ENCODE measurements around the gene GPR18. TPM values are rescaled to one million over a fixed set of nuclear protein-coding genes. Genes with fewer than 3 reads are reported as not detected.

The GPR18 gene
- total RNA-seq, result 10 to 100 TPM; 16.2 to 16.6 TPM

- ChIA-PET POLR2A (interaction anchor here (1.0 to 4.3 kb wide), 10 partner anchors 9 to 93 kb away, joined by 3 to 84 read pairs (median 6); partner anchors contain the start of gene UBAC2), CTCF (interaction anchor here (0.7 to 7.9 kb wide), 17 partner anchors 10 to 389 kb away, joined by 3 to 131 read pairs (median 3); partner anchors contain the start of gene UBAC2)
- no peaks in the 10 kb centered on the region for H3K9me3 Mint-ChIP-seq (ENCODE audit: insufficient read depth)
- peaks cover 65% of the 10 kb centered on the region for H3K4me1 Mint-ChIP-seq (ENCODE audit: low read depth)
- no peaks in the 10 kb centered on the region for H3K27me3 Mint-ChIP-seq (ENCODE audit: low read depth)
- H3K4me3 Mint-ChIP-seq, result peak within 1 kb of the TSS; percentile 83
- DNase-seq, result peak; percentile 65
- peak within 1 kb of the TSS; percentile 94 for H3K27ac Mint-ChIP-seq
- ATAC-seq, result peak; percentile 76
- H3K36me3 Mint-ChIP-seq (ENCODE audit: low read depth), result peaks cover 47% of the 10 kb centered on the region
These were observed at the start of gene GPR18 for GRCh38 chr13:99258210-99258860. GPR18 (minus strand) TSS chr13:99258379; CDS start chr13:99255872, 2,507 bp downstream.

GRCh38 chr13:99307648-99308339 lies 49.6 kb upstream of the GPR18 start:
- POLR2A ChIA-PET, result interaction anchor here (0.9 to 1.1 kb wide), 3 partner anchors 46 to 74 kb away, joined by 4 to 5 read pairs (median 4); no protein-coding TSS in a partner anchor
- Mint-ChIP-seq H3K27me3 (ENCODE audit: low read depth) (no peaks in the 10 kb centered on the region), H3K36me3 (ENCODE audit: low read depth) (peaks cover 48% of the 10 kb centered on the region), H3K4me1 (ENCODE audit: low read depth) (peaks cover 76% of the 10 kb centered on the region), H3K27ac (peak overlapping the region; percentile 89), H3K9me3 (ENCODE audit: insufficient read depth) (no peaks in the 10 kb centered on the region), H3K4me3 (peak overlapping the region; percentile 73)
- ATAC-seq (peak; percentile 67), DNase-seq (peak; percentile 64)
- CTCF ChIA-PET, result interaction anchor here (0.9 to 4.0 kb wide), 11 partner anchors 10 to 128 kb away, joined by 3 to 24 read pairs (median 4); partner anchors contain the start of gene UBAC2

GRCh38 chr13:99307247-99307646 lies 49.1 kb upstream of the GPR18 start, which contains the start of gene GPR183:
GPR183 (minus strand) TSS chr13:99307399; CDS start chr13:99296145, 11,254 bp downstream.
- DNase-seq, result no peak
- peak; percentile 76 for ATAC-seq
- peak within 1 kb of the TSS; percentile 89 for H3K27ac Mint-ChIP-seq
- peak within 1 kb of the TSS; percentile 73 for H3K4me3 Mint-ChIP-seq
- POLR2A ChIA-PET, result interaction anchor here (1.0 to 2.0 kb wide), 3 partner anchors 47 to 107 kb away, joined by 4 to 6 read pairs (median 5); partner anchors contain the start of gene UBAC2
- H3K36me3 Mint-ChIP-seq (ENCODE audit: low read depth), result peaks cover 45% of the 10 kb centered on the region
- peaks cover 76% of the 10 kb centered on the region for H3K4me1 Mint-ChIP-seq (ENCODE audit: low read depth)
- CTCF ChIA-PET, result interaction anchor here (0.7 to 4.0 kb wide), 11 partner anchors 9 to 129 kb away, joined by 3 to 24 read pairs (median 5); partner anchors contain the start of gene UBAC2
- no peaks in the 10 kb centered on the region for H3K9me3 Mint-ChIP-seq (ENCODE audit: insufficient read depth)
- H3K27me3 Mint-ChIP-seq (ENCODE audit: low read depth), result no peaks in the 10 kb centered on the region

- no peaks in the 10 kb centered on the region for H3K27me3 Mint-ChIP-seq (ENCODE audit: low read depth)
- peaks cover 71% of the 10 kb centered on the region for H3K4me1 Mint-ChIP-seq (ENCODE audit: low read depth)
- POLR2A ChIA-PET, result interaction anchor here (1.0 to 2.0 kb wide), 4 partner anchors 9 to 105 kb away, joined by 4 to 6 read pairs (median 6); partner anchors contain the start of gene UBAC2
- DNase-seq (no peak), ATAC-seq (no peak)
- H3K9me3 Mint-ChIP-seq (ENCODE audit: insufficient read depth), result no peaks in the 10 kb centered on the region
- CTCF ChIA-PET, result interaction anchor here (1.0 to 3.8 kb wide), 7 partner anchors 8 to 136 kb away, joined by 3 to 22 read pairs (median 3); no protein-coding TSS in a partner anchor
- H3K36me3 Mint-ChIP-seq (ENCODE audit: low read depth), result peaks cover 48% of the 10 kb centered on the region
- peak overlapping the region; percentile 53 for H3K4me3 Mint-ChIP-seq
- H3K27ac Mint-ChIP-seq, result no peak overlapping the region
These were observed 47.4 kb upstream of the GPR18 start for GRCh38 chr13:99305566-99305965.

- Mint-ChIP-seq H3K4me3 (peak overlapping the region; percentile 56), H3K27me3 (ENCODE audit: low read depth) (no peaks in the 10 kb centered on the region), H3K36me3 (ENCODE audit: low read depth) (peaks cover 47% of the 10 kb centered on the region), H3K9me3 (ENCODE audit: insufficient read depth) (no peaks in the 10 kb centered on the region), H3K4me1 (ENCODE audit: low read depth) (peaks cover 73% of the 10 kb centered on the region), H3K27ac (no peak overlapping the region)
- ChIA-PET POLR2A (interaction anchor here (1.5 to 2.0 kb wide), 3 partner anchors 19 to 105 kb away, joined by 6 read pairs; partner anchors contain the start of gene UBAC2), CTCF (interaction anchor here (1.0 to 3.8 kb wide), 5 partner anchors 10 to 137 kb away, joined by 3 to 22 read pairs (median 3); no protein-coding TSS in a partner anchor)
- no peak for ATAC-seq
- no peak for DNase-seq
These were observed 47.0 kb upstream of the GPR18 start for GRCh38 chr13:99305158-99305557.

- H3K36me3 Mint-ChIP-seq (ENCODE audit: low read depth), result peaks cover 44% of the 10 kb centered on the region
- peak overlapping the region; percentile 69 for H3K27ac Mint-ChIP-seq
- no peak for DNase-seq
- no peaks in the 10 kb centered on the region for H3K9me3 Mint-ChIP-seq (ENCODE audit: insufficient read depth)
- peak overlapping the region; percentile 31 for H3K4me3 Mint-ChIP-seq
- POLR2A ChIA-PET, result interaction anchor here (0.8 to 1.9 kb wide), 3 partner anchors 37 to 77 kb away, joined by 3 to 6 read pairs (median 4); no protein-coding TSS in a partner anchor
- ATAC-seq, result no peak
- CTCF ChIA-PET, result interaction anchor here (1.0 to 2.6 kb wide), 5 partner anchors 11 to 36 kb away, joined by 3 to 13 read pairs (median 6); no protein-coding TSS in a partner anchor
- peaks cover 77% of the 10 kb centered on the region for H3K4me1 Mint-ChIP-seq (ENCODE audit: low read depth)
- no peaks in the 10 kb centered on the region for H3K27me3 Mint-ChIP-seq (ENCODE audit: low read depth)
These were observed 46.4 kb upstream of the GPR18 start for GRCh38 chr13:99304541-99304940.

GRCh38 chr13:99303863-99304521 lies 45.8 kb upstream of the GPR18 start:
- ChIA-PET CTCF (interaction anchor here (1.0 to 2.6 kb wide), 5 partner anchors 10 to 37 kb away, joined by 3 to 13 read pairs (median 6); no protein-coding TSS in a partner anchor), POLR2A (interaction anchor here (0.8 to 1.9 kb wide), 4 partner anchors 37 to 118 kb away, joined by 3 to 6 read pairs (median 4); no protein-coding TSS in a partner anchor)
- peak overlapping the region; percentile 69 for H3K27ac Mint-ChIP-seq
- peak; percentile 12 for ATAC-seq
- H3K4me1 Mint-ChIP-seq (ENCODE audit: low read depth), result peaks cover 81% of the 10 kb centered on the region
- peak overlapping the region; percentile 31 for H3K4me3 Mint-ChIP-seq
- H3K27me3 Mint-ChIP-seq (ENCODE audit: low read depth), result no peaks in the 10 kb centered on the region
- DNase-seq, result no peak
- peaks cover 43% of the 10 kb centered on the region for H3K36me3 Mint-ChIP-seq (ENCODE audit: low read depth)
- H3K9me3 Mint-ChIP-seq (ENCODE audit: insufficient read depth), result no peaks in the 10 kb centered on the region

- H3K27ac Mint-ChIP-seq, result no peak overlapping the region
- peaks cover 38% of the 10 kb centered on the region for H3K36me3 Mint-ChIP-seq (ENCODE audit: low read depth)
- no peaks in the 10 kb centered on the region for H3K27me3 Mint-ChIP-seq (ENCODE audit: low read depth)
- H3K4me1 Mint-ChIP-seq (ENCODE audit: low read depth), result peaks cover 79% of the 10 kb centered on the region
- DNase-seq (no peak), ATAC-seq (no peak)
- no peak overlapping the region for H3K4me3 Mint-ChIP-seq
- POLR2A ChIA-PET, result no interaction called here
- CTCF ChIA-PET, result interaction anchor here (1.0 to 2.6 kb wide), 8 partner anchors 9 to 49 kb away, joined by 3 to 13 read pairs (median 4); no protein-coding TSS in a partner anchor
- H3K9me3 Mint-ChIP-seq (ENCODE audit: insufficient read depth), result no peaks in the 10 kb centered on the region
These were observed 44.7 kb upstream of the GPR18 start for GRCh38 chr13:99302637-99303505.

GRCh38 chr13:99301913-99302636 lies 43.9 kb upstream of the GPR18 start:
- H3K4me3 Mint-ChIP-seq, result no peak overlapping the region
- POLR2A ChIA-PET, result no interaction called here
- DNase-seq (no peak), ATAC-seq (no peak)
- peaks cover 40% of the 10 kb centered on the region for H3K36me3 Mint-ChIP-seq (ENCODE audit: low read depth)
- CTCF ChIA-PET, result interaction anchor here (1.0 to 2.6 kb wide), 7 partner anchors 10 to 50 kb away, joined by 3 to 13 read pairs (median 4); no protein-coding TSS in a partner anchor
- H3K9me3 Mint-ChIP-seq (ENCODE audit: insufficient read depth), result no peaks in the 10 kb centered on the region
- no peaks in the 10 kb centered on the region for H3K27me3 Mint-ChIP-seq (ENCODE audit: low read depth)
- H3K27ac Mint-ChIP-seq, result peak overlapping the region; percentile 12
- peaks cover 79% of the 10 kb centered on the region for H3K4me1 Mint-ChIP-seq (ENCODE audit: low read depth)
